Stimulated activated CD4-positive, alpha-beta T cell treated with anti-CD3 and anti-CD28 coated beads, TNF-alpha, amount 100 ng/mL, for 48 hours (primary cell): ENCODE measurements around the gene UMOD.
"Not testable (repeated sequence)": the region's sequence is repeated elsewhere in the genome, so short reads cannot be mapped to it uniquely, and the experiment has no call there.

Experiments used
- DNase-seq, 3 donors: peaks; one replicate each; pipeline ENCODE4 v3.0.0-alpha.2; 2020; ENCODE audit warnings: low read depth in 3 of 3

UMOD gene

DNA sequence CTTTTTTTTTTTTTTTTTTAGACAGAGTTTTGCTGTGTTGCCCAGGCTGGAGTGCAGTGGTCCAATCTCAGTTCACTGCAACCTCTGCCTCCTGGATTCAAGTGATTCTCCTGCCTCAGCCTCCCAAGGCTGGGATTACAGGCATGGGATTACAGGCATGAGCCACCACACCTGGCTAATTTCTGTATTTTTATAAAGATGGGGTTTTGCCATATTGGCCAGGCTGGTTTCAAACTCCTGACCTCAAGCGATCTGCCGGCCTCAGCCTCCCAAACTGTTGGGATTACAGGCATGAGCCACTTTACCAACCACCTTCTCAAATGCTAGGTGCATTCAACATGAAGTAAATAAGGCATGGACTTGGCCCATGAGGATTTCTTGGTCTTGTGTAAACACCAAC, 31.5 kb downstream of the UMOD start:
- DNase-seq, result not testable (repeated sequence)

DNA sequence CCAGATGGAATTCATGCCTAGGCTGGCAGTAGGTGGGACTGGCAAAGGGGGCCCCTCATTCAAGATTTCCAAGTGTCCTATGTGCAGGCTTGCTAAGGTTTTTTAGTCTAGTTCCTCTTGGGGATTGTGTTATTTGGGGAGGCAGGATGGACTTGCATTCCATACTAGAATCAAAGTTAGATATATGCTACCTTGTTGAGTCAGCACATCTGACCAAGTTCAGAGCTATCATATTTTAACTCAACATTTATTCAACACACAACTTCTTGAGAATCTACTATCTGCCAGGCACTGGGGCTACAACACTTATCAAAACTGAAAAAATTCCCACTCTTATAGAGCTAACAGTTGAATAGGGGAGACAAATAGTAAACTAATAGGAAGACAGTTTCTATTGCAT, 31.9 kb downstream of the UMOD start:
- no peak for DNase-seq

DNA sequence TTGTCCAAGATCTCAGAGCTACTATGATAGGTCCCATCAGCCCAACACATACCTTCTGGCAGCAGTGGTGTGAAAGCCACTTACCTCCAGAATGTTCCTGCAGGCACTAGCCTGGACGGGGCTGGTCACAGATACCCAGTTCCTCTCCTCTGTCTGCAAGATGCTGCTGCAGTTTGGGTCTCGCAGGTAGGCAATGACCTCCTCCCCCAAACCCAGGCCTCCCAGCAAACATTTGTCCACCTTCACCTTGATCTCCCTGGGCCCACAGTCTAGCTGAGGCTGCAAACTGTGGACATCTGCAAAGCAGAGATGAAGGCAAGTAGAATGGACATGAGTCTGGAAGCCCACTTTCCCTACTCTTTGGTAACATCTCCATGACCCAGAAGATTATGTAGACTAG, 32.3 kb downstream of the UMOD start:
- DNase-seq, result no peak

DNA sequence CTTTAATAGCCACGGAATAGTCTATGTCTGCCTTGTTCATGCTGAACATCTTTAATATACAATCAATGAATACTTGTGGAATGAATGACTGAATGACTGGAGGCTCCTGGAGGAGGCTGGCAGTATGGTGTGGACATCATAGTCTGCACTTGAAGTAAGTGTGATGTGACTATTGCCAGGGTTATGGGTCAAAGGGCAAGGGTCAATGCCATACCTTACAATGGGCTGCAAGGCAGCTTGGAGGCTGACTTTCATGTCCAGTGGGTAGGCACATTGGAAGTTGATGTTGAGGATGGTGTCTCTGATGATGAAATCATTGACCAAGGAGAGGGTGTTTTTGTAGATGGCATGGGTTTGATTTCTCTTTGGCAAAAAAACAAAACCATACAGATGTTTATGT, 33.1 kb downstream of the UMOD start:
- DNase-seq, result no peak

DNA sequence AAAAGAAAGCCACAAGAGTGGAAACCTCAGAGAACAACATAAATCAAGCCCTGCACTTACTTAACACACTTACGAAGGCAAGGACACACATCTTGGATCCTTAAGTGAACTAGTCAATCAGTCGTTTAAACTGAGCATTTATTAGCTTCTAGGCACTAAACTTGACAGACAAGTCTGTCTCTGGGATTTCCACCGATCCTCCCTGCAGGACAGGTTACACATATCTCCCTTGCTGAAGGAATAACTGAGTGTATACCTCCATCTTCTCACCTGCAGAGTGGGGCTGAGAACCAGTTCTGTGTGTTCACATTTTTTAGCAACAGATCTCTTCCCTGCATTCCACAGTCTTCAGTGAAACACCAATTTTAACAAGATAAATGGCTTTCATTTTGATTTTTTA, 34.1 kb downstream of the UMOD start:
- DNase-seq, result no peak

DNA sequence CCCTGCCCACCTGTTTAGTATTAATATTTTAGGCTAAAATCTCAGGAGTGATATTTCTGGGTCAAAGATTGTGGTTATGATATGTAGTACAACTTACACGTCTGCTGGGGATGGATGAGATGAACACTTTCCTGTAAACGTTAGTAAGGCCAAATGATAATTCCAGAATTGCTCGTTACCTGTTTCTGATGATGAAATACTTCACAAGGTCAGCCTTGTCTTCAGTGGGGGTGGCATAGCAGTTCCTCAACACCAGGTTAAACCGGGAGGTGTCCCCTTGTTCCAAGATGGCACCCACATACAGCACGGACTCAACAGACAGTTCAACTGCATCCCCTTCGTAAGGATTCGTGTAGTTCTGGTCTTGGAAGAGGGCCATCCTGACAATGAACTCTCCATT, 34.5 kb downstream of the UMOD start:
- DNase-seq, result no peak

DNA sequence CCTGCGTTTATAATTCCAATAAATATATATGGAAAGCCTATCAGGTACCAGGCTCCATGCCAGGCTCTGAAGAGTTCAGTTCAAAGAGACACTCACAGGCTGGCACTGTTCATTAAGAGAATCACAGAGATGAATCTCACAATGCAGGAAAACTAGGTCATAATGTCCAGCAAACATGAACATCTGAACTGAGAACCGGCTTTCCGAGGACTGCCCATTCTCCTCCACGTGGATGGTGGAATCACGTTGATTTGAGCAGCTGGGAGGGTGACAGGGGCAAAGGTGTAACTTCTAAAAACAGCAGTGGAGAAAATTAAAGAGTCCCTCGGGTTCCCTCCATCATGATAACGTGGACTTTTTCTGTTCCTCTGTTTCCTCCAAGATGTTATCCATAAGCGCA, 35.4 kb downstream of the UMOD start:
- no peak for DNase-seq

DNA sequence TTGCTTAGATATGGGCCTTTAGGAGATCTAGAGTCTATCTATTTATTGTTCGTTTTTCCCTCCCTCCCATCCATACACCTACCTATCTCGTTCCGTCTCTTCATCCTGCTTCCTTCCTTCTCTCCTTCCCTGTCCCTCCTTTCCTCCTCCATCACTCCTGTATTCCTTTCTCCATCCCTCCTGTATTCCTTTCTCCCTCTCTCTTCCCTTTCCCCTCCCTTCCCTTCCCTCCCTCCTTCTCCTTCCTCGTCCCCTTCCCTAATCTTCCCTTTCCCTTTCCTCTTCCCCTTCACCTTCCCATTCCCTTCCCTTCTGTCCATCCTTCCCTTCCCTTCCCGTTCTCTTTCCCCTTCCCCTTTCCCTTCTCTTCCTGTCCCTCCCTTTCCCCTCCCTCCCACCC, 35.8 kb downstream of the UMOD start:
- DNase-seq, result no peak

DNA sequence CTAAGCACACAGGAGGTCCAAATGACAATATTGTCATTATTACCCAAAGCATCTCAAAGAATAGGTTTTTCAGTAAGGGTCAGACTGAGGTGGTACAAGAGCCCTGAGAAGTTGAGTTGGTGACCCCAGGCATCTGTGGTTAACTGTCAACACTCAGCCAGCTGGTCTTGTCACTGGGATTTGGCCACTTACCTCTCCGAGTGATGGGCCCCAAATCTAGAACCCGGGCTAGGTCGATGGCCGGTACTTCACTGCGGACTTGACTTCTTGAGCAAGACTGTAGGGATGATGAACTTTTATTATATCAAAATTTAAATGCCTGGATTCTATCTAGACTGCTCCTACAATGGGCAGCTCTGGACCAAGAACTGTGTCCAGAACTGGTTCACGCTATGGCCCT, 36.8 kb downstream of the UMOD start:
- no peak for DNase-seq

DNA sequence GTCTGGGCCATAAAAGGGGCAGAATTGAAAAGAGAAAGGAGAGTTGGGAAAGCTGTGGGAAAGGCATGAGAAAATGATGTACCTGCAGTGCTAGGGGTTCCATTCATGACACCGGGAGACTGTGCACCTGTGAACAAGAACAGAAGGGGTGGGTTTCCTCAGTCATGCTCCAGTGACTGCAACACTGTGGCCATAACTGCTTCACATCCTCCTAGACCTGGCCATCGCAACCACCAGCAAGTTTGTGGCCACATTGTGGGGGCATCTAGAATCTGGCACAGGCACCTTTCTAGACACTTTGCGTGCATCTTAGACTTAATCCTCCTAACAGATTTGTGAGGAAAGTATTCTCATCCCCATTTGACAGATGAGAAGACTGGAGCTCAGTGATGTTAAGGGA, 37.9 kb downstream of the UMOD start:
- no peak for DNase-seq

DNA sequence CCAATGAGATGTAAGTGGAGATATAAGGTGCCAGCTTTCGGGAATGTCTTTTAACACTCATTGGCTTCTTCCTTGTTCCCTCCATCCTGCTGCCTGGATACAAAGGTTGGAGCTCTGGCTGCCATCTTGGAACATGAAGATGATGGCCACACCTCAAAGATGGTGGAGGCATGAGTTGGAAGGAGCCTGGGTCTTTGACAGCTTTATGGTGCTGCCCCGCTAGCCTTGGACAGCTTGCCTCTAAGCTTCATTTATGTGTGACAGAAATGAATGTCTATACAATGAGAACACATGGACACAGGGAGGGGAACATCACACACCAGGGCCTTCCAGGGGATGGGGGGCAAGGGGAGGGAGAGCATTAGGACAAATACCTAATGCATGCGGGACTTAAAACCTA, 38.8 kb downstream of the UMOD start:
- DNase-seq, result no peak

DNA sequence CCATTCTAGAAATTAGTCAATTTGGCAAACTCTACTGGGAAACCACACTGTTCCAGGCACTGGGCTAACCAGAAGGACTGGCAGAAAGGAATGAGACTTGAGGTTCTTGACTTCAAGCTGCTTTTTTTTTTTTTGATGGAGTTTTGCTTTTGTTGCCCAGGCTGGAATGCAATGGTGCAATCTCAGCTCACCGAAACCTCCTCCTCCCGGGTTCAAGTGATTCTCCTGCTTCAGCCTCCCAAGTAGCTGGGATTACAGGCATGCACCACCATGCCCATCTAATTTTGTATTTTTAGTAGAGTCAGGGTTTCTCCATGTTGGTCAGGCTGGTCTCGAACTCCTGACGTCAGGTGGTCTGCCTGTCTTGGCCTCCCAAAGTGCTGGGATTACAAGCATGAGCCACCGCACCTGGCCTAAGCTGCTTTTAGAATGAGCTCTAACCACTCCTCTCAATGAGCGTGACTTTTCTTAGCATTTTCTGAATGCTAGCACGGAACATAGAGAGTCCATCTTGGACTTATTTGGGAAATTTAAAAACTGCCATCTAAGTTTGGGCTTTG, 39.9 kb downstream of the UMOD start:
- not testable (repeated sequence) for DNase-seq

DNA sequence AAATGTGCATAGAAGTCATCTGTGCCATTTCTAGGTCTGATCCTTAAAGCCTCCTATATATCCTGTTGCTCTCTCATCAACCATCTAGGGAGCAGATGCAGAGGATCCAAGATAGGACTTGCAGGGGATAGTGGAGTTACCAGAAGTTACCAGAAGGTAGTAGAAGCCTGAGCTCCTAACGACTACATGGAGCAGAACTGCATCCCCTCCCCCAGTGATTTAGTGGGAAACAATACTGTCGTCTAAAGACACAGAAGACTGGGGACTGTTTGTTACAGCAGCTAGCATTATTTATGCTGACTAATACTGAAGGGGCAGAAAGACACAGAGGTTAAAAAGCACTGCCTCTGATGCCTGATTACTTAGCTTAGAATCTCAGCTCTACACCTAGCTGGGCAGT, 41.0 kb downstream of the UMOD start:
- DNase-seq, result no peak

DNA sequence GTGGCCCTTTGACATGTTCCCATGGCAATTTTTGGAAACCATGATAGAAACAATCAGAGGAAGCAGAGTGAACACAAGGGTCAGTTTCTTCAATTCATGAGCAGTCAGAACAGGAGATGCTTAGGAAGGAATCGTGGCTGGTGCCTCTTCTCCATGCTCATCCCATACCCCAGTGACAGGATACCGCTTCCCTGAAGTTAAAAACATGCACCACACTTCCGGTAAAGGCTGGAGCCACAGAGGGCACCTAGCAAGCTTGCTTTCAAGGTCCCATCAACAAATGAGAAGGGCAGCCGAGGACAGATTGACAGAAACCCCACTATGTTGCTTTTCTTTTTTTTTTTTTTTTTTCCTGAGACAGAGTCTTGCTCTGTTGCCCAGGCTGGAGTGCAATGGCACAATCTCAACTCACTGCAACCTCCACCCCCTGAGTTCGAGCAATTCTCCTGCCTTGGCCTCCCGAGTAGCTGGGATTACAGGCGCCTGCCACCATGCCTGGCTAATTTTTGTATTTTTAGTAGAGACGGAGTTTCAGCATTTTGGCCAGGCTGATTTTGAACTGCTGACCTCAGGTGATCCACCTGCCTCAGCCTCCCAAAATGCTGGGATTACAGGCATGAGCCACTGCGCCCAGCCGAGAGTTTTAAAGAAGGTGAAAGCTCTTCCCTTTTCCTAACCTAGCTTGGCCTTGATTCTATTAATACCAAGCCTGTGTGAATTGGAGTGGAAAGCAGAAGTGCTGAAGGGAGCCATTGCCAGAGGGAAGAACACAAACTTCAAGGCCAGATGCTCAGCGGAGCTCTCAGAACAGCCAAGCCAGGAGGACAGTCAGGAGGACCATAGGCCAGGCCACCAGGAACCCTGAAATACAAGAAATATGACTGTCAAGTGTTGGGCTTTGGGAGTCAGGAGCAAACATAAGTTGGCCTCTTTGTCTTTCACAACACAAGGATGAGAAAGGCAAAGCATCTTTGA, 41.8 kb downstream of the UMOD start:
- no peak for DNase-seq

DNA sequence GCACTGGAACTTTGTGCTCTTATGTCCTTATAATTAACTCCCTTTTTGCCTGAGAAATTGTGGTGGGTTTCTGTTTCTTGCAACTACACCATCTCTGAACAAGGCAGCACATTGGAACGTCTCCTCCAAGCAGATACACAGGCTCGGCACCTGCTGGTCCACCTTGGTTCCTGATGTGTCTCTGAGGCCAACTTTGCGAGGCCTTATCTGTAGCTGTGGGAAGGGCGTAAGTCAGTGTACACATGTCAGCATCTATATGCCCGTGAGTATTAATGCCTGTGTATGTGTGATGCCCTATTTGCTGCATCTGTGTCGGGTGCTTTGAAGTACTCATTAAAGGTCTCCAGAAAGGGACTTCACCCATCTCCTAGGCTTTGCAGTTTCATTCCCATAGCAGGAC, 42.7 kb downstream of the UMOD start:
- DNase-seq, result no peak

DNA sequence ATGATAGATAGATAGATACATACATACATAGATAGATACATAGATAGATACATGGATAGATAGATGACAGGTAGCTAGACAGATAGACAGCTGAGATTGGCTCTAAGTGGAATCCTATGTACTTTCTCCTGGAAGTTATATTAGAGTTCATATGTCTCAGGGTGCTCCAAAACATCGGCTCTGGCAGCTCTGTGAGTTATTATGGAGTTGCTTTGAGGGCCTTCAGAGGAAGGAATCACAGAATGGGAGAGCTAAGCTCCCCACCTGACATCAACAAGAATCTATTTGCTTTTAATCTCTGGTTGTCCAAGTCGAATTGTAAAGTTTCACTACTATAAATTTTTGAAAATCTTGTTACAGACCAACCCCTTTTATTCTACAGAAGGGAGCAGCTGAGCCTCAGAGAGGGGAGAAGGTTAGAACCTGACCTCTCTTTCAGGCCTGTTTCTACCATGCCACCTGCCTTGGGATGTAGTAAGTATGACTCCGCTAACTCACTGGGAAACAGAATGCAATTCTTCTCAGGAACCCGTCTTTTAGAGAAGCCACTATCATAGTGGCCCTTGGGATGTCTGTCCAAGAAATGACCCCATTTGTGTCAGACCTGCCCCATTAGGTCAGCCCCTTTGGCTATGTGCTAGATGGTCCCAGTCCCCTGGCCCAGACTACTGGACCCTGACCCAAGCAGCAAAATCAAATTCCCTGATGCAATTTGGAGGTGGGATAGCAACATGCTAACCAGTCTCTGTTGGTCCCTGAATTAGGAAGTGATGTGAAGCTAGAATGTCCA, 43.5 kb downstream of the UMOD start:
- no peak for DNase-seq

DNA sequence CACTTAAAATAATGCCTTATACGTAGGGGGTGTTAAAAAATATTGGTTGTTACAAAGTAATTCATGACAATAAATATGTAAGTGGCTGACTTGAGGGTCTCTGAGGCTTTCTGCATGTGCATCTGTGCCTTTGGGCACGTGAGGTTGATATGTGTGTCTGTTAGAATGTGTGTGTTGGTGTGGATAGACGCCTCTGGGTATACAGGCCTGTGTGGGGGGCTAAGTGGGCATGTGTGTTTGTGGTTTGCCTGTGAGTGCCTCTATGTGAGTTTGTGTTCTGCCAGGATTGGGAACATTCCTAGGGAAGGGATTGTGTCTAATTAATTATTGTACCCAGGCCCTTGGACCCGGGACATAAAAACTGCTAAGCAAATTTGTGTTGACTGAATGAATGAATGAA, 44.2 kb downstream of the UMOD start:
- no peak for DNase-seq

DNA sequence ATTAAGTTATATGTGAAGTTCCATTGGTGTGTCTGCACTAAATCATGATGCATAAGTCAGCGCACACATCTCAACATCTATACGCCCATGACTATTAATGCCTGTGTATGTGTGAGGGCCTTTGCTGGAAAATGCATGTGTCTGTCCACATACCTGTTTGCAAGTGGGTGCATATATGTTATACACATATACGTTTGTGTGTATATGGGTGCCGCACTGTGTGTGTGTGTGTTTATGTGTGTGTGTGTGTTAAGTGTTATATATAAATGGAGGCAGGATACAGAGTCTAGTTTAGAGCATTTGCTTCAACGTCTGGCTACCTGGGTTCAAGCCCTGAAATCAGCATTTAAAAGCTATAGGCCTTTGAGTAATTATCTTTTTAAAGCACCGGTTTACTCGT, 44.7 kb downstream of the UMOD start:
- DNase-seq, result no peak

DNA sequence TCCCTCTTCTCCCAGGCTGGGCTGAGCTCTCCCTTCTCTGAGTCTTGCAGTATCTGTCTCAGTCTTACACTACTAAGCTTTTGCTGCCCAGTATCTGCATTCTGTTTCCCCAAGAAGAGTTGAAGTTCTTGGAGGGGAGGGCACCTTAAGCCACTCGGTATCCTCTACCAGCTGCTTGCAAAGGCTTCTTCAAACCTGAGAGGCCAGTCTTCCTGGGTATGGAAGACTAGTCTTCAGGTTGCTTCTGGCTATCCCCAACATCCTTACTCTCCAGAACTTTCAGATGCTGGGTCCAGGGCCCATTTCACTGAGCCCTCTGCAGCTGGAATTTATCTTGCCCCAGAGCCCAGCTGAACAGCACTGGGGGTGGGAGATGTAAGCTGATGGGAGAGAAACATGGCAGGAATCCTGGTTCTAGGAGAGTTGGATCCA, 45.3 kb downstream of the UMOD start:
- no peak for DNase-seq

DNA sequence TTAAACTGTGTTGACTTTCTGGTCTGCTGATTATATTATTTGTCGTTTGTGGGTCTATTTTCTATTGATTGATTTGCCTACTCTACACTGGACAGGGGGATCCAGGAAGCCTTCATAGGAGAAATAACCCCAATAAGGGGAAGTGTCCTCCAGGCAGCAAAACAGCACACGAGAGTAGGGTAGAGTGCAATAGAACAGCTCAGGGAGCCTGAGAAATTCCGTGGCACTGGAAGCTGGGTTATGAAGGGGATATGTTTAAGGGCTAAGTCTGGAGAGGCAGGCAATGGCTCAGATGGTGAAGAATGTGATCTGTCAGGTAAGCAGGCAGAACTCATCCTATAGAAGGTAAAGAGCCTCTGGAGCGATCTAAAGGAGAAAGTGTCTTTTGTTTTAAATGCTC, 46.1 kb downstream of the UMOD start:
- DNase-seq, result no peak

DNA sequence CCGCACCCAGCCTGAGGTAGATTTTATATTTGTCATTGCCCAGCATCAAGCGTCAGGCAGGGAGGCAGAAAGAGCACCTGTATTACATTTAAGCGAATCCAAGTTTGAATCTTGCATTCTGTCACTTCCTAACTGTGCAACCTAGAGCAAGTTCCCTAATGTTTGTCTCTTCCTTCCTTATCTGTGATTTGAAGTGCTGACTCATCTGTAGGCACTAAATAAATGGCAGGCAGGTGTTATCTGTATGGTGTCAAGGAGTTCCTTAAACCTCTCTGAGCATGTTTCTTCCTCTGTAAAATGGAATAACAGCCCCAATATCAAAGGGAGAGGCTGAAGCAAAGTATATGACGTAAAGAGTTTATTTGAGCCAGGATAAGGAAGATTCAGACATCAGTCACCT, 49.5 kb downstream of the UMOD start:
- DNase-seq, result no peak

DNA sequence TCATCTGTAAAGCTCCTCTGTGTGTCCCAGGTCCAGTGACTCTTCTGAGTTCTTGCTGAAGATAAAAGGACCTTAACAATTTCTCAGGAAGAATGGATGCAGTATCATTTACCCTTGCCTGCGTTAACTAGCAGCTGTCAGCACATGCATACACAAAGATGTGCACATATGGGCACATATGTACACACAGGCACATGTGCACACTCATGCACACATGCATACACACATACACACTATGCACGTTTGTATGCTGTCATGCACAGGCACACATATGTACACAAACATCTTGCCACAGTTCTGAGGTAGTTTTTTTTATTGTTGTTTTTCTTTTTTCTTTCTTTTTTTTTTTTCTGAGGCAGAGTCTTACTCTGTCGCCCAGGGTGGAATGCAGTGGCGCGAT, 50.1 kb downstream of the UMOD start:
- DNase-seq, result no peak

DNA sequence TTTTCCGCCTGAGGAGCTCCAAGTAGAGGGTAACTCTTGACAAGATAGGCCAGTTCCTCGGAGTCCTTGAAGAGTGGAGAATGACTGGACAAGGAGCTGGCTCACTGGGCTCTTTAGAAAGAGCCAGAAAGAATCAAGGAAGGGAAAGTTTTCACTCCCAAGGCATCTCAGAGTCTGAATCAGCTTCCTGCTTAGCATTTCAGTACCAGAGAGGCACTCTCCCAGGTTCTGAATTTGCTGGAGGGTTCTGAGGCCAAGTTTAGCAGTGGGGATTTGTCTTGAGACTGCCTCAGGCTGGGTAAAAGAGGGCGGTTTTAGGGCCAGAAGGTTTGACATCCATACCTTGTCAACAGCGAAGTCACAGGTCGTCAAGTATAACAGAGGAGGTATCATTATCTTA, 50.7 kb downstream of the UMOD start:
- no peak for DNase-seq
